ENCODE data around the gene MPZL3. TPM values are rescaled to one million over a fixed set of nuclear protein-coding genes. Genes with fewer than 3 reads are reported as not detected.
A peak's percentile ranks its signal among the peaks of the same experiment; 100 is the strongest.

Gene MPZL3
- total RNA-seq, 1 experiment from 2014 or later, result 7.0 TPM

- no peak overlapping the region for H3K27ac ChIP-seq (ENCODE audit: low read length)
- no peak overlapping the region for H3K4me3 ChIP-seq (ENCODE audit: low read length)
- no peaks in the 10 kb centered on the region for H3K27me3 ChIP-seq (ENCODE audit: low read length)
- no peaks in the 10 kb centered on the region for H3K9me3 ChIP-seq (ENCODE audit: low read length)
- H4K20me1 ChIP-seq (ENCODE audit: insufficient read depth, low read depth, low read length), result no peaks in the 10 kb centered on the region
- no peak overlapping the region for H2AFZ ChIP-seq (ENCODE audit: low read length)
- H3K9ac ChIP-seq (ENCODE audit: low read length), result no peak overlapping the region
- no peak overlapping the region for H3K4me2 ChIP-seq (ENCODE audit: low read depth, low read length, poor library complexity, severe bottlenecking)
- H3K36me3 ChIP-seq (ENCODE audit: insufficient read depth, low read length), result no peaks in the 10 kb centered on the region
- DNase-seq, result no peak
- no peaks in the 10 kb centered on the region for H3K79me2 ChIP-seq (ENCODE audit: low read length)
- H3K4me1 ChIP-seq (ENCODE audit: low read length), result peaks cover 12% of the 10 kb centered on the region
- H3K9me2 ChIP-seq (replicated peaks; ENCODE audit: insufficient read depth, low read length), result no peaks in the 10 kb centered on the region
Observed at GRCh38 chr11:118243161-118243560, 9.0 kb downstream of the MPZL3 start.

DNA sequence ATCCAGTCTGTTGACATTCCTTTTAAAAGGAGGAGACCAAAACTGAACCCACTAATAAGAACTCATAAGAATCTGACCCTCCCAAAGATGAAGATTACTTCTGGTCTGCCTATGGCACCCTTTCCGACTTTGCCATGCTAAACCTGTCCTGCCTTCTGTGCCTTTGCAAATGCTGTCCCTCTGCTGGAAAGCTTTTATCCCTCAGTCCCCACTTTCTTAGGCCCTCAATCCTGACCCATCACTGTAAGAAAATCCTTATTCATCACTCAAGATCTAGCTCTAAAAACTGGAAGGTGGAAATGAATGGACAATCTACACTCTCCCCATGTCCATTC lies 10.4 kb downstream of the MPZL3 start:
- no peaks in the 10 kb centered on the region for H4K20me1 ChIP-seq (ENCODE audit: insufficient read depth, low read depth, low read length)
- H3K27me3 ChIP-seq (ENCODE audit: low read length), result no peaks in the 10 kb centered on the region
- H2AFZ ChIP-seq (ENCODE audit: low read length), result no peak overlapping the region
- peaks cover 16% of the 10 kb centered on the region for H3K4me1 ChIP-seq (ENCODE audit: low read length)
- H3K9me3 ChIP-seq (ENCODE audit: low read length), result no peaks in the 10 kb centered on the region
- no peaks in the 10 kb centered on the region for H3K79me2 ChIP-seq (ENCODE audit: low read length)
- H3K4me3 ChIP-seq (ENCODE audit: low read length), result no peak overlapping the region
- H3K9ac ChIP-seq (ENCODE audit: low read length), result no peak overlapping the region
- no peak for DNase-seq
- no peak overlapping the region for H3K27ac ChIP-seq (ENCODE audit: low read length)
- no peaks in the 10 kb centered on the region for H3K9me2 ChIP-seq (replicated peaks; ENCODE audit: insufficient read depth, low read length)
- H3K36me3 ChIP-seq (ENCODE audit: insufficient read depth, low read length), result no peaks in the 10 kb centered on the region
- H3K4me2 ChIP-seq (ENCODE audit: low read depth, low read length, poor library complexity, severe bottlenecking), result no peak overlapping the region

DNA sequence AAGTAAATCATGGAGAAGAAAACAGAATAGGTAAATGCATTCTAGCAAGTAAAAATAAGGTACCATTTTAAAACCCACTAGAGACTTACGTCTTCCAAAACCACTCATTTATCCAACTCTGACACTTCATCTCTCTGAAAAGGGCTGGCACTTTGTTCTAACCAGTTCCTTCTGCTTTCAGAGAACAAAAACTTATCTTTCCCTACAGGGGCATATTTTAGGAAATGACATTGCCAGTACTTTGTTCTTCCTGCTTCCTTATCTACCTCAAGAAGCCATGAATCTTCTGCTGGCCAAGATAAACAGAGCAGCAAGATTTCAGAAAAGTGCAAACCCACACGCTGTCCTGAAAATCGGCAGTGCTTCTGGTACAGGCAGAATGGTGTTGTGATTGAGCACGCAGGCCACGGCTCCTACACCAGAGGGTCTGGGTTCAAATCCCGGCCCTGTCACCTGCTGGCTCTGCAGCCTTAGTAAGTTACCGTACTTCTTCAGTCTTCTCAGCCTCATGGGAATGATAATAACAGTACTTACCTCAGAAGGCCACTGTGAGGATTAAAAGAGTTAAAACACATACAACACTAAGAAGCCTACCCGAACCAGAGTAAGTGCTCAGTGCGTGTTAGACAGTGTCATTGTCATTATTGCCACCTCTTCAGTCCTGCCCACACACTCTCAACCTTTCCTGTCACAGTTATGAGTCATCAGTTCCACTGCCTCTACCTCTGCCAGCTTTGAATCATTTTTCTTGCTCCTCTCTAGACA lies 11.0 kb downstream of the MPZL3 start:
- Histone ChIP-seq H2AFZ (ENCODE audit: low read length) (no peak overlapping the region), H4K20me1 (ENCODE audit: insufficient read depth, low read depth, low read length) (no peaks in the 10 kb centered on the region), H3K27me3 (ENCODE audit: low read length) (no peaks in the 10 kb centered on the region), H3K4me3 (ENCODE audit: low read length) (no peak overlapping the region), H3K9me3 (ENCODE audit: low read length) (no peaks in the 10 kb centered on the region), H3K79me2 (ENCODE audit: low read length) (no peaks in the 10 kb centered on the region), H3K4me2 (ENCODE audit: low read depth, low read length, poor library complexity, severe bottlenecking) (no peak overlapping the region), H3K36me3 (ENCODE audit: insufficient read depth, low read length) (no peaks in the 10 kb centered on the region), H3K27ac (ENCODE audit: low read length) (no peak overlapping the region), H3K4me1 (ENCODE audit: low read length) (peaks cover 21% of the 10 kb centered on the region), H3K9me2 (replicated peaks; ENCODE audit: insufficient read depth, low read length) (no peaks in the 10 kb centered on the region), H3K9ac (ENCODE audit: low read length) (no peak overlapping the region)
- no peak for DNase-seq

DNA sequence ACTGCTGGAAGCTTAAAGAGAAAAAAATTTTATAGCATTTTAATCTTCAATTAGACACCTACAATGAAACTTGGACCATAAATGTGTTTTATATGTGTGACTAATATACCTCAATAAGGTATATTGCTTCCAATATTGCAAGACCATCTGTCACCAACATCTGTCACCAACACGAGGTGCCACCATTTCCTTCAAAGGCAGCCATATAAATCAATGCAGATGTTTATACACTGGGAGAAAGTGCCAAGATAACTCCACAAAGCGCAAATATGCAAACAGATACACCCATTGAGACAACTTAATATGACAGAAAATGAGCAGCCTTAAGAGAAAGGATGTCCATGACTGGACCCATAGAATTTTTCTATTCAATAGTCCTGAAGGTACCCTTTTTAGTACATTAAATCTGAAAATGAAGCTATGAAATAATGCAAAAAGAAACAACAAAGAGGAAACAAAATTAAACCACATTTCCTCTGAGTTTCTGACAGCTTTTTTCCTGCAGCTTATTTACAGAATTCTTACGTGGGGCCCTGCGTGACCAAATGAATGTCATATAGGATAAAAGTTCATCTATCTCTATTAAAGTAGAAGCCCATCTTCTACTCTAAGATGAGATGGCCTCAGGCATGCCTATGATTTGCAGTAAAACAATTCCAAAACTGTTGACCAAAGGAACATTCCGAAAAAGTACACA lies 12.5 kb downstream of the MPZL3 start:
- Histone ChIP-seq H3K9me3 (ENCODE audit: low read length) (no peaks in the 10 kb centered on the region), H3K27ac (ENCODE audit: low read length) (no peak overlapping the region), H3K9ac (ENCODE audit: low read length) (no peak overlapping the region), H3K36me3 (ENCODE audit: insufficient read depth, low read length) (no peaks in the 10 kb centered on the region), H3K27me3 (ENCODE audit: low read length) (no peaks in the 10 kb centered on the region), H3K4me2 (ENCODE audit: low read depth, low read length, poor library complexity, severe bottlenecking) (no peak overlapping the region), H3K9me2 (replicated peaks; ENCODE audit: insufficient read depth, low read length) (no peaks in the 10 kb centered on the region), H3K4me3 (ENCODE audit: low read length) (no peak overlapping the region), H3K79me2 (ENCODE audit: low read length) (no peaks in the 10 kb centered on the region), H4K20me1 (ENCODE audit: insufficient read depth, low read depth, low read length) (no peaks in the 10 kb centered on the region), H3K4me1 (ENCODE audit: low read length) (peaks cover 32% of the 10 kb centered on the region), H2AFZ (ENCODE audit: low read length) (no peak overlapping the region)
- no peak for DNase-seq

DNA sequence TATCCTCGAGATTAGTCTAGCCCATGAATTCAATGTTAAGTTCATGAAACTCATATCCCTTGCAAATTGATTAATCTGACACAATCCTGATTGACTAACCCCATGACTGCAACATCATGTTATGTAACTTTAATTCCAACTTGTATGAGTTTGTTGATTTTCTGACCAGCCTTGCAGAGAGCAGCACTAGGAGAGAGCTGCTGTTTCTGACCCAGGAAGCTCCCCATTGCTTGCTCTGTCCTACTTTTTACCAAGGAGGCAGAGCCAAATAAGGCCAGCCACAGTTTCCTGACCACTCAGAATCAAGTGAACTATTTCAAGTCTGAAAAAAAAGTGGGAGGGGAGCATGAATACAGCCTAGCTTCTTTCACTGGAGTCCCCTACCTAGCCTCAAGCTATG lies 13.2 kb downstream of the MPZL3 start:
- no peaks in the 10 kb centered on the region for H3K9me2 ChIP-seq (replicated peaks; ENCODE audit: insufficient read depth, low read length)
- no peak overlapping the region for H3K27ac ChIP-seq (ENCODE audit: low read length)
- no peak for DNase-seq
- H3K9me3 ChIP-seq (ENCODE audit: low read length), result no peaks in the 10 kb centered on the region
- no peak overlapping the region for H2AFZ ChIP-seq (ENCODE audit: low read length)
- H3K4me1 ChIP-seq (ENCODE audit: low read length), result peaks cover 35% of the 10 kb centered on the region
- no peaks in the 10 kb centered on the region for H3K79me2 ChIP-seq (ENCODE audit: low read length)
- no peak overlapping the region for H3K4me2 ChIP-seq (ENCODE audit: low read depth, low read length, poor library complexity, severe bottlenecking)
- H3K27me3 ChIP-seq (ENCODE audit: low read length), result no peaks in the 10 kb centered on the region
- H3K9ac ChIP-seq (ENCODE audit: low read length), result no peak overlapping the region
- H3K4me3 ChIP-seq (ENCODE audit: low read length), result no peak overlapping the region
- H4K20me1 ChIP-seq (ENCODE audit: insufficient read depth, low read depth, low read length), result no peaks in the 10 kb centered on the region
- H3K36me3 ChIP-seq (ENCODE audit: insufficient read depth, low read length), result no peaks in the 10 kb centered on the region

GRCh38 chr11:118238421-118238820 lies 13.7 kb downstream of the MPZL3 start:
- Histone ChIP-seq H3K36me3 (ENCODE audit: insufficient read depth, low read length) (no peaks in the 10 kb centered on the region), H3K9me2 (replicated peaks; ENCODE audit: insufficient read depth, low read length) (no peaks in the 10 kb centered on the region), H3K79me2 (ENCODE audit: low read length) (no peaks in the 10 kb centered on the region), H3K9me3 (ENCODE audit: low read length) (no peaks in the 10 kb centered on the region), H3K27ac (ENCODE audit: low read length) (no peak overlapping the region), H3K27me3 (ENCODE audit: low read length) (no peaks in the 10 kb centered on the region), H3K4me3 (ENCODE audit: low read length) (no peak overlapping the region), H3K9ac (ENCODE audit: low read length) (no peak overlapping the region), H3K4me1 (ENCODE audit: low read length) (peaks cover 35% of the 10 kb centered on the region), H2AFZ (ENCODE audit: low read length) (no peak overlapping the region), H3K4me2 (ENCODE audit: low read depth, low read length, poor library complexity, severe bottlenecking) (no peak overlapping the region), H4K20me1 (ENCODE audit: insufficient read depth, low read depth, low read length) (no peaks in the 10 kb centered on the region)
- no peak for DNase-seq

DNA sequence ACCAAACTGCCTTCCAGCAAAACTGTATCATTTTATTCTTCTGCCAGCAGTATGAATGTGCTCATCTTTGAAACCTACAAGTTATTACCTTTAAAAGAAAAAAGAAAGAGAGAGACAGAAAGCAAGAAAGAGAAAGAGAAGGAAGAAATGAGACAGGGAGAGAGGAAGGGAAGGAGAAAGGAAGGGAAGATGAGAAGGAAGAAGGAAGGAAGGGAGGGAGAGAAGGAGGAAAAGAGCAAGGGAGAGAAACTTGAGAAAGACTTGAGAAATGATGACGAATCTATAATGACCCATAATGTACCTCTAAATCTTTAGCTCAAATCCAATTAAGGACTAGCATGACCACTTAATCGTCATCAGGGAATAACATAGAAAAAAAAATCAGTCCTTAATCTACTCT lies 16.0 kb downstream of the MPZL3 start:
- H2AFZ ChIP-seq (ENCODE audit: low read length), result no peak overlapping the region
- DNase-seq, result no peak
- peaks cover 28% of the 10 kb centered on the region for H3K4me1 ChIP-seq (ENCODE audit: low read length)
- no peaks in the 10 kb centered on the region for H4K20me1 ChIP-seq (ENCODE audit: insufficient read depth, low read depth, low read length)
- no peaks in the 10 kb centered on the region for H3K27me3 ChIP-seq (ENCODE audit: low read length)
- peak overlapping the region; percentile 13; the same call in 1 of the 2 replicates for H3K27ac ChIP-seq (ENCODE audit: low read length)
- no peak overlapping the region for H3K4me3 ChIP-seq (ENCODE audit: low read length)
- no peak overlapping the region for H3K4me2 ChIP-seq (ENCODE audit: low read depth, low read length, poor library complexity, severe bottlenecking)
- H3K9me2 ChIP-seq (replicated peaks; ENCODE audit: insufficient read depth, low read length), result no peaks in the 10 kb centered on the region
- H3K36me3 ChIP-seq (ENCODE audit: insufficient read depth, low read length), result no peaks in the 10 kb centered on the region
- H3K9me3 ChIP-seq (ENCODE audit: low read length), result no peaks in the 10 kb centered on the region
- H3K79me2 ChIP-seq (ENCODE audit: low read length), result no peaks in the 10 kb centered on the region
- H3K9ac ChIP-seq (ENCODE audit: low read length), result no peak overlapping the region

- Histone ChIP-seq H3K4me2 (ENCODE audit: low read depth, low read length, poor library complexity, severe bottlenecking) (peak overlapping the region; percentile 19), H3K27me3 (ENCODE audit: low read length) (no peaks in the 10 kb centered on the region)
Observed at GRCh38 chr11:118234833-118235232, 17.3 kb downstream of the MPZL3 start.

More at GRCh38 chr11:118234833-118235232, 17.3 kb downstream of the MPZL3 start:
- Histone ChIP-seq H3K36me3 (ENCODE audit: insufficient read depth, low read length) (no peaks in the 10 kb centered on the region), H3K9ac (ENCODE audit: low read length) (no peak overlapping the region), H3K27ac (ENCODE audit: low read length) (peak overlapping the region; percentile 45; the same call in 1 of the 2 replicates), H3K9me2 (replicated peaks; ENCODE audit: insufficient read depth, low read length) (no peaks in the 10 kb centered on the region), H3K4me3 (ENCODE audit: low read length) (no peak overlapping the region), H3K4me1 (ENCODE audit: low read length) (peaks cover 28% of the 10 kb centered on the region), H3K79me2 (ENCODE audit: low read length) (no peaks in the 10 kb centered on the region), H4K20me1 (ENCODE audit: insufficient read depth, low read depth, low read length) (no peaks in the 10 kb centered on the region), H3K9me3 (ENCODE audit: low read length) (no peaks in the 10 kb centered on the region), H2AFZ (ENCODE audit: low read length) (no peak overlapping the region)
- DNase-seq, result no peak

All from Karpas-422 (cell line).